ENCODE measurements around the gene IGFLR1.

IGFLR1 gene

GRCh38 chr19:35755550-35756376 is 13.5 kb upstream of the IGFLR1 start:
- Histone ChIP-seq H3K4me1 (ENCODE audit: control insufficient read depth in 1 of 2, insufficient read depth in 1 of 2, low read depth in 1 of 2, low read length in 1 of 2) (peaks cover 33 to 36% of the 10 kb centered on the region in 2 experiments), H3K4me3 (ENCODE audit: low read depth in 1 of 2, low read length in 1 of 2) (peak overlapping the region in 1 of 2 experiments; percentile 4), H3K27me3 (peaks cover 33% of the 10 kb centered on the region), H3K27ac (no peak overlapping the region), H3K9me3 (no peaks in the 10 kb centered on the region), H3K36me3 (peaks cover 42% of the 10 kb centered on the region)
- TF ChIP-seq, protein P1, sequence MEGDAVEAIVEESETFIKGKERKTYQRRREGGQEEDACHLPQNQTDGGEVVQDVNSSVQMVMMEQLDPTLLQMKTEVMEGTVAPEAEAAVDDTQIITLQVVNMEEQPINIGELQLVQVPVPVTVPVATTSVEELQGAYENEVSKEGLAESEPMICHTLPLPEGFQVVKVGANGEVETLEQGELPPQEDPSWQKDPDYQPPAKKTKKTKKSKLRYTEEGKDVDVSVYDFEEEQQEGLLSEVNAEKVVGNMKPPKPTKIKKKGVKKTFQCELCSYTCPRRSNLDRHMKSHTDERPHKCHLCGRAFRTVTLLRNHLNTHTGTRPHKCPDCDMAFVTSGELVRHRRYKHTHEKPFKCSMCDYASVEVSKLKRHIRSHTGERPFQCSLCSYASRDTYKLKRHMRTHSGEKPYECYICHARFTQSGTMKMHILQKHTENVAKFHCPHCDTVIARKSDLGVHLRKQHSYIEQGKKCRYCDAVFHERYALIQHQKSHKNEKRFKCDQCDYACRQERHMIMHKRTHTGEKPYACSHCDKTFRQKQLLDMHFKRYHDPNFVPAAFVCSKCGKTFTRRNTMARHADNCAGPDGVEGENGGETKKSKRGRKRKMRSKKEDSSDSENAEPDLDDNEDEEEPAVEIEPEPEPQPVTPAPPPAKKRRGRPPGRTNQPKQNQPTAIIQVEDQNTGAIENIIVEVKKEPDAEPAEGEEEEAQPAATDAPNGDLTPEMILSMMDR (IDR thresholded peaks at IDR 0.05), result no peak

- Histone ChIP-seq H3K36me3 (peaks cover 41% of the 10 kb centered on the region), H3K9me3 (no peaks in the 10 kb centered on the region), H3K4me3 (ENCODE audit: low read depth in 1 of 2, low read length in 1 of 2) (peak overlapping the region in 1 of 2 experiments; percentile 4), H3K27ac (no peak overlapping the region), H3K4me1 (ENCODE audit: control insufficient read depth in 1 of 2, insufficient read depth in 1 of 2, low read depth in 1 of 2, low read length in 1 of 2) (peaks cover 33 to 36% of the 10 kb centered on the region in 2 experiments), H3K27me3 (peaks cover 33% of the 10 kb centered on the region)
- TF ChIP-seq, protein P1 (IDR thresholded peaks at IDR 0.05), result no peak
Measured at GRCh38 chr19:35755131-35755549, 12.9 kb upstream of the IGFLR1 start.

- Histone ChIP-seq H3K27ac (no peak overlapping the region), H3K9me3 (no peaks in the 10 kb centered on the region), H3K27me3 (peaks cover 33% of the 10 kb centered on the region), H3K4me3 (ENCODE audit: low read depth in 1 of 2, low read length in 1 of 2) (no peak overlapping the region), H3K4me1 (ENCODE audit: control insufficient read depth in 1 of 2, insufficient read depth in 1 of 2, low read depth in 1 of 2, low read length in 1 of 2) (peaks cover 33 to 36% of the 10 kb centered on the region in 2 experiments), H3K36me3 (peaks cover 41% of the 10 kb centered on the region)
- TF ChIP-seq, protein P1 (IDR thresholded peaks at IDR 0.05), result no peak
Measured at GRCh38 chr19:35754370-35755130, 12.3 kb upstream of the IGFLR1 start.

GRCh38 chr19:35753634-35754369 is 11.6 kb upstream of the IGFLR1 start:
- no peak overlapping the region for H3K4me3 ChIP-seq (ENCODE audit: low read depth in 1 of 2, low read length in 1 of 2)
- peaks cover 33% of the 10 kb centered on the region for H3K27me3 ChIP-seq
- TF ChIP-seq, protein P1 (IDR thresholded peaks at IDR 0.05), result no peak
- no peaks in the 10 kb centered on the region for H3K9me3 ChIP-seq
- H3K27ac ChIP-seq, result no peak overlapping the region
- peaks cover 41% of the 10 kb centered on the region for H3K36me3 ChIP-seq
- peaks cover 37 to 41% of the 10 kb centered on the region in 2 experiments for H3K4me1 ChIP-seq (ENCODE audit: control insufficient read depth in 1 of 2, insufficient read depth in 1 of 2, low read depth in 1 of 2, low read length in 1 of 2)

- H3K4me1 ChIP-seq (ENCODE audit: control insufficient read depth in 1 of 2, insufficient read depth in 1 of 2, low read depth in 1 of 2, low read length in 1 of 2), result peaks cover 38 to 43% of the 10 kb centered on the region in 2 experiments
- TF ChIP-seq, protein P1 (IDR thresholded peaks at IDR 0.05), result no peak
Measured at GRCh38 chr19:35752746-35753350, 10.6 kb upstream of the IGFLR1 start.

More at GRCh38 chr19:35752746-35753350, 10.6 kb upstream of the IGFLR1 start:
- Histone ChIP-seq H3K36me3 (peaks cover 41% of the 10 kb centered on the region), H3K9me3 (no peaks in the 10 kb centered on the region), H3K4me3 (ENCODE audit: low read depth in 1 of 2, low read length in 1 of 2) (no peak overlapping the region), H3K27me3 (peaks cover 33% of the 10 kb centered on the region), H3K27ac (no peak overlapping the region)

Measured in neutrophil (primary cell).